ENCODE results near the gene CSNK1E.

CSNK1E gene

DNA sequence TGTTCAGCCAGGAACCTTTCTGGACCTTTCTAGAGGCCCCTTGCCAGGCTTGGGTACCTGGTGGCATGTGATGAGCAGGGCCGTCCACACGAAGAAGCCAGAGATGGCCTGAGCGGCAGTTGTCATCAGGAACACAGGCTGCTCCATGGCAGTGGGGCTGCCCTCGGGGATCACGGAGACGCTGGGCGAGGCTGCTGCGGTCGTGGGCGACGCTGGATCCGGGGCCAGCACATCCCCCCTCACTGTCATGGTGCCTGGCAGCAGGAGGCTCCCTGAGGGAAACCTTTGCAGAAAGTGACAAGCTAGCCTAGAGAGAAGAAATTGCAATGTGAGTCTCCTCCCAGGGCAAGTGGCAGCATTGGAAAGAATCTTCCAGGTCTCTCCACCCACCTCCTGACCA is 69.5 kb downstream of the CSNK1E start:
- DNase-seq = no peak

DNA sequence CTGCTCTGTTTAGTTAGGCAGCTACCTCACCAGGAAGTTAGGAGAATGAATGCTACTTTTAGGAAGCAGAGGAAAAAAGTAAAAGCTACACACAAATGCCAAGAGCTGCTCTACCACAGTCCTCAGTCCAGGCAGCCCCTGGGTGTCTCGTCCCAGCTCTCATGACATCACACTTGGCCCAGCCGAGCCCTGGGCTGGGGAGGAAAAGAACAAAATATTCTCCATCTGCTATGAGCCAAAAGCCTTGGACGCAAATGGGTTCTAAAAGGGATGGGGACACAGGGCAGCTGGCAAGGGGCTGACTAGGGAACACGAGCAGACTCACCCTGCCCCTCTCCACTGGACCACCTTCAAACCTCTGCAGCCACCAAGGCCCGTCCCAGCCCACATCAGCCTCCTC is 70.5 kb downstream of the CSNK1E start:
- no peak for DNase-seq

GRCh38 chr22:38246046-38246658 is 71.1 kb downstream of the CSNK1E start:
- DNase-seq = no peak

DNA sequence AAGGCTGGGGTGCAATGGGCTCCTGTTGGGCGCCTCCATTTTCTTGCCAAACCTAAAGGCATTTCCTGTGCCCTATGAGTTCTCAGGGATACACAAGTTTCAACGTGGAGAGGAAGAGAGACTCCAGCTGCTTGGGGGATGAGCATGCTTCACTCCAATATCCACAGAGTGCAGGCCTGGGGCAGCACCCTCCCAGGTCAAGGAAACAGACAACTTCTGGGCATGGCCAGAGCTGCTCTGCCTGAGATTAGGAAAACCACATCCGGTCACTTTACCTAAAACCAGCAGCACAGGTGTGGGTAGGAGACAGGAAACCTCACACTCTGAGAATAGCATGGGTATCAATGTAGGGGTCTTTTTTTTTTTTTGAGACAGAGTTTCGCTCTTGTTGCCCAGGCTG is 73.1 kb downstream of the CSNK1E start:
- no peak for DNase-seq

DNA sequence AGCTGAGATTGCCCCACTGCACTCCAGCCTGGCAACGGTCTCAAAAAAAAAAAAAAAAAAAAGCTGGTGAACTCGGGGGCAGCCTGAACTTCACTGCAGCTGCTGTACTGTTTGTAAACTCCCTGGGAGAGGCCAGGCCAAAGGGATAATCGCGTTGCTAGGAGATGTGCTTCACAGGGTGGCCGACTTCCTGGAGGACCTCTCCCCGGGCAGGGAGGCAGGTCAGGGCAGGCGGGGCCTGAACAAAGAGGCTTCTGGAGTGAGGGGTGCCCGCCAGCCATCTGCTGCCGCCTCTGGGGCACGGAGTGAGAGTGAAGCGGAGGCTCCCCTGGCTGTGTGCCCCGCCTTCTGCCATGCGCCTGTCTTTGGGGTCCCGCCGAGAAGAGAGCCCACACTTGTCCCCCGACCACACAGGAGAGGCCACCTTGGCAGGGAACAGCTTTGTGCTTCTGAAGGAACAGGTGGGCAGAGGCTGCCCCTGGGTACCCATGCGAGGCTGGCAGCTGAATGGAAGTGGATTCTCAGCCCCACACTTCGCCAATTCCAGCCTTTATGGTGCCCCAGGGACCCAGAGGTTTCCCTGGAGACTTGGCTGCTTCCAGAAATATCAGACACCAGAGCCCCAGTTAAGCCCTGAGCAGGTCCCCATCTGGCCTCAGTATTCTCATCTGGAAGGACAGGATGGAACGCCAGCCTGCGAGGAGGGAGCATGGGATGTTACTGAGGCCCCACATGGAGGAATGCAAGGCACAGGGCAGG is 74.0 kb downstream of the CSNK1E start:
- no peak for DNase-seq

- DNase-seq = peak; percentile 51
Observed at GRCh38 chr22:38240734-38241252, 76.4 kb downstream of the CSNK1E start.

All from 8988T (cell line).